SU-DHL-6 (cell line): ENCODE results near the gene HEYL.

Source experiments
- EZH2phosphoT487 ChIP-seq: fragments of 200-600 bp; sonication (generic), shearing (Covaris generic); conservative IDR thresholded peaks from 2 replicates; pipeline ENCODE4 v1.6.1; 2018; ENCODE audit warnings: mild to moderate bottlenecking, antibody characterized with exemption, low read length, moderate library complexity, mixed read lengths
- TF ChIP-seq, protein P1 (sequence below): fragments of 200-600 bp; sonication (generic); IDR thresholded peaks from one replicate; pipeline ENCODE4 v1.5.1; 2017; ENCODE audit warnings: antibody characterized with exemption, mild to moderate bottlenecking, low read length, moderate library complexity; ENCODE audit not compliant: insufficient read depth, poor library complexity, severe bottlenecking

- TF ChIP-seq, protein P1, sequence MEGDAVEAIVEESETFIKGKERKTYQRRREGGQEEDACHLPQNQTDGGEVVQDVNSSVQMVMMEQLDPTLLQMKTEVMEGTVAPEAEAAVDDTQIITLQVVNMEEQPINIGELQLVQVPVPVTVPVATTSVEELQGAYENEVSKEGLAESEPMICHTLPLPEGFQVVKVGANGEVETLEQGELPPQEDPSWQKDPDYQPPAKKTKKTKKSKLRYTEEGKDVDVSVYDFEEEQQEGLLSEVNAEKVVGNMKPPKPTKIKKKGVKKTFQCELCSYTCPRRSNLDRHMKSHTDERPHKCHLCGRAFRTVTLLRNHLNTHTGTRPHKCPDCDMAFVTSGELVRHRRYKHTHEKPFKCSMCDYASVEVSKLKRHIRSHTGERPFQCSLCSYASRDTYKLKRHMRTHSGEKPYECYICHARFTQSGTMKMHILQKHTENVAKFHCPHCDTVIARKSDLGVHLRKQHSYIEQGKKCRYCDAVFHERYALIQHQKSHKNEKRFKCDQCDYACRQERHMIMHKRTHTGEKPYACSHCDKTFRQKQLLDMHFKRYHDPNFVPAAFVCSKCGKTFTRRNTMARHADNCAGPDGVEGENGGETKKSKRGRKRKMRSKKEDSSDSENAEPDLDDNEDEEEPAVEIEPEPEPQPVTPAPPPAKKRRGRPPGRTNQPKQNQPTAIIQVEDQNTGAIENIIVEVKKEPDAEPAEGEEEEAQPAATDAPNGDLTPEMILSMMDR = no peak
- no peak for TF ChIP-seq EZH2phosphoT487
Observed at GRCh38 chr1:39574646-39575045, 64.8 kb downstream of the HEYL start.
